PC-9 (cell line): ENCODE results near the gene LPIN3. TPM values are rescaled to one million over a fixed set of nuclear protein-coding genes. Genes with fewer than 3 reads are reported as not detected.

Experiments used
- BruUV-seq: library from RNA; stranded (reverse); fragments of 400-500 nt; replicated peaks from 2 replicates; lab custom pipeline; 2021; lab: Mats Ljungman, UMichigan
- CTCF ChIA-PET: fragments of 300-600 bp; sonication (Branson Sonifier 250); formaldehyde crosslinking; loops from one replicate; lab custom pipeline; 2022; ENCODE audit warnings: antibody characterized with exemption; lab: Charles Lee
- POLR2A ChIA-PET: fragments of 300-600 bp; sonication (Branson Sonifier 250); formaldehyde crosslinking; loops from one replicate; lab custom pipeline; 2022; ENCODE audit warnings: antibody characterized with exemption; ENCODE audit not compliant: unreplicated experiment; lab: Charles Lee
- DNase-seq, 2 experiments: peaks; one replicate each; pipeline versions ENCODE4 v3.0.0 to v3.0.0-alpha.2; 2015 to 2022; ENCODE audit warnings: mixed read lengths in 1 of 2
- H2AFZ ChIP-seq: fragments of 200-600 bp; sonication (generic); 2 replicates; pipeline ENCODE4 v1.8.1; 2017; ENCODE audit warnings: antibody characterized with exemption
- H3F3A ChIP-seq: fragments of 200-600 bp; sonication (generic); 2 replicates; pipeline ENCODE4 v1.8.1; 2017; ENCODE audit warnings: antibody characterized with exemption, mild to moderate bottlenecking, low read depth; ENCODE audit not compliant: insufficient read depth
- H3K27ac ChIP-seq: fragments of 200-600 bp; sonication (generic); 2 replicates; pipeline ENCODE4 v1.6.1; 2016; ENCODE audit warnings: mixed run types
- H3K27me3 ChIP-seq: fragments of 200-600 bp; sonication (generic); 2 replicates; pipeline ENCODE4 v1.6.1; 2016; ENCODE audit warnings: low read depth, mixed run types; ENCODE audit not compliant: insufficient read depth
- H3K36me3 ChIP-seq: fragments of 200-600 bp; sonication (generic); 2 replicates; pipeline ENCODE4 v1.6.1; 2016; ENCODE audit warnings: low read depth, mixed run types
- H3K4me1 ChIP-seq: fragments of 200-600 bp; sonication (generic); replicated peaks from 2 replicates; pipeline ENCODE4 v1.6.1; 2016; ENCODE audit warnings: mixed run types; ENCODE audit not compliant: insufficient read depth
- H3K4me2 ChIP-seq: fragments of 200-600 bp; sonication (generic); 2 replicates; pipeline ENCODE4 v1.6.1; 2017; ENCODE audit warnings: mixed run types
- H3K4me3 ChIP-seq: fragments of 200-600 bp; sonication (generic); 2 replicates; pipeline ENCODE4 v1.6.1; 2016; ENCODE audit warnings: mixed run types
- H3K79me2 ChIP-seq: fragments of 200-600 bp; sonication (generic); 2 replicates; pipeline ENCODE4 v1.6.1; 2017; ENCODE audit warnings: low read depth, mixed run types
- H3K9me2 ChIP-seq: fragments of 200-600 bp; sonication (generic); 2 replicates; pipeline ENCODE4 v1.8.1; 2017; ENCODE audit warnings: mild to moderate bottlenecking; ENCODE audit not compliant: insufficient read depth
- H3K9me3 ChIP-seq: fragments of 200-600 bp; sonication (generic); 2 replicates; pipeline ENCODE4 v1.8.1; 2016; ENCODE audit warnings: low read depth; ENCODE audit not compliant: insufficient read depth
- H4K20me1 ChIP-seq: fragments of 200-600 bp; sonication (generic); 2 replicates; pipeline ENCODE4 v1.8.1; 2017; ENCODE audit not compliant: insufficient read depth
- EZH2 ChIP-seq: fragments of 200-600 bp; sonication (generic); IDR thresholded peaks from 2 replicates; pipeline ENCODE4 v1.8.0; 2017; ENCODE audit warnings: antibody characterized with exemption, low read depth
- intact Hi-C: fragments of 100-400 bp; cut with micrococcal nuclease; formaldehyde crosslinking; loops from one replicate; pipeline ENCODE4 v1.10.0; 2022; ENCODE audit not compliant: unreplicated experiment
- total RNA-seq: library from RNA; stranded (reverse); gene quantifications from 2 replicates; pipeline ENCODE4 v1.2.3, GENCODE V29; 2021
- TF ChIP-seq, protein P1 (sequence below): fragments of 200-600 bp; sonication (generic); conservative IDR thresholded peaks from 2 replicates; pipeline ENCODE4 v1.6.1; 2017; ENCODE audit warnings: mixed run types, antibody characterized with exemption, mild to moderate bottlenecking, moderate library complexity

Gene LPIN3
- total RNA-seq, 1 experiment from 2014 or later: 12.1 TPM

DNA sequence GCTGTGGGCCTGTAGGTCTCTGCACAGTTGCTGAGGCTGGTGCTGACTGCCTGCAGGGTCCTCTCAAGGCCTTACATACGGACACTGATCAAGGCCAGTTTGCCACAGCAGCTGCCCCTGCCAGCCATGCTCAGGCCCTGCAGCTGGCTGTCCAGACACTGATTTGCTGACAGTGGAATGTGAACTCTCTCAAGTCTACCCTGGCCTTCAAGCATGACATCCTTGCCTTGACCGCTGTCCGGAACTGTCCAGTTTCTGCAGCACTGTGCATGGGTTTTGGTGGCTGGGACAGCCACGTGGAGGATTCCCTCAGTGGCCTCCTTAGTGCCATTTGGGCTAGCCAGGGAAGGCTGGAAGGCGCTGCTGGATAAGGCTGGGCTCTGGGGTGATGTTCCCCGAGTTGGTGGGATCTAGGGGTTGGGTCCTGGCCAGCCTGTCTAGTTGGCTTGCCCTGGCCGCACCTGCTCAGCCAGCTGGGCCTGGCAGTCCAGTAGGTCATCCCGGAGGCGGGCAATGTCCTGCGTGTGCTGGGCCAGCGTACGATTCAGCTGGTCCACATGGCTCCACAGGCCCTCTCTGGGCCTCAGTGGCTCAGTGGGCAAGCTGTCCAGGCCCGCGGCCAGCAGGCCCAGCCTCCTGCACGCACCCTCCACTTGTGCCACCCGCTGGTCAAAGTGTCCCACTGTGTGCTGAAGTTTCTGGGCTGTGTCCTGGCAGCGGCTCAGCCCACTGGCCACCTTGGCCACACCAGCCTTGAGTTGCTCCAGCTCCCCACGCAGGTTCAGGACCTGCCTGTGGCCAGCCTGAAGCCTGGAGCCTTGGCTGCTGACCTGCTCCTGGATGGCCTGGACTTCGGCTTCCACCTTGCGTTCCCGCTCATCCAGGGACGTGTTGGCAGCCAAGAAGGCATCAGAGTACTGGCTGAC is 20.5 kb downstream of the LPIN3 start:
- H3F3A ChIP-seq: no peaks in the 10 kb centered on the region
- no peak overlapping the region for H3K4me3 ChIP-seq
- H3K79me2 ChIP-seq: no peaks in the 10 kb centered on the region
- H3K36me3 ChIP-seq: no peaks in the 10 kb centered on the region
- H3K4me2 ChIP-seq: no peak overlapping the region
- intact Hi-C loops: no loop called here
- no peak for DNase-seq
- no peaks in the 10 kb centered on the region; the same call in 1 of the 2 replicates for H3K27me3 ChIP-seq
- no peak for TF ChIP-seq EZH2
- TF ChIP-seq, protein P1, sequence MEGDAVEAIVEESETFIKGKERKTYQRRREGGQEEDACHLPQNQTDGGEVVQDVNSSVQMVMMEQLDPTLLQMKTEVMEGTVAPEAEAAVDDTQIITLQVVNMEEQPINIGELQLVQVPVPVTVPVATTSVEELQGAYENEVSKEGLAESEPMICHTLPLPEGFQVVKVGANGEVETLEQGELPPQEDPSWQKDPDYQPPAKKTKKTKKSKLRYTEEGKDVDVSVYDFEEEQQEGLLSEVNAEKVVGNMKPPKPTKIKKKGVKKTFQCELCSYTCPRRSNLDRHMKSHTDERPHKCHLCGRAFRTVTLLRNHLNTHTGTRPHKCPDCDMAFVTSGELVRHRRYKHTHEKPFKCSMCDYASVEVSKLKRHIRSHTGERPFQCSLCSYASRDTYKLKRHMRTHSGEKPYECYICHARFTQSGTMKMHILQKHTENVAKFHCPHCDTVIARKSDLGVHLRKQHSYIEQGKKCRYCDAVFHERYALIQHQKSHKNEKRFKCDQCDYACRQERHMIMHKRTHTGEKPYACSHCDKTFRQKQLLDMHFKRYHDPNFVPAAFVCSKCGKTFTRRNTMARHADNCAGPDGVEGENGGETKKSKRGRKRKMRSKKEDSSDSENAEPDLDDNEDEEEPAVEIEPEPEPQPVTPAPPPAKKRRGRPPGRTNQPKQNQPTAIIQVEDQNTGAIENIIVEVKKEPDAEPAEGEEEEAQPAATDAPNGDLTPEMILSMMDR: no peak
- CTCF ChIA-PET: no interaction called here
- H3K4me1 ChIP-seq: no peaks in the 10 kb centered on the region
- BruUV-seq: no TSS peak
- H3K9me2 ChIP-seq: no peaks in the 10 kb centered on the region
- no peaks in the 10 kb centered on the region for H3K9me3 ChIP-seq
- H3K27ac ChIP-seq: no peak overlapping the region
- H4K20me1 ChIP-seq: no peaks in the 10 kb centered on the region
- no peak overlapping the region for H2AFZ ChIP-seq
- POLR2A ChIA-PET: no interaction called here

DNA sequence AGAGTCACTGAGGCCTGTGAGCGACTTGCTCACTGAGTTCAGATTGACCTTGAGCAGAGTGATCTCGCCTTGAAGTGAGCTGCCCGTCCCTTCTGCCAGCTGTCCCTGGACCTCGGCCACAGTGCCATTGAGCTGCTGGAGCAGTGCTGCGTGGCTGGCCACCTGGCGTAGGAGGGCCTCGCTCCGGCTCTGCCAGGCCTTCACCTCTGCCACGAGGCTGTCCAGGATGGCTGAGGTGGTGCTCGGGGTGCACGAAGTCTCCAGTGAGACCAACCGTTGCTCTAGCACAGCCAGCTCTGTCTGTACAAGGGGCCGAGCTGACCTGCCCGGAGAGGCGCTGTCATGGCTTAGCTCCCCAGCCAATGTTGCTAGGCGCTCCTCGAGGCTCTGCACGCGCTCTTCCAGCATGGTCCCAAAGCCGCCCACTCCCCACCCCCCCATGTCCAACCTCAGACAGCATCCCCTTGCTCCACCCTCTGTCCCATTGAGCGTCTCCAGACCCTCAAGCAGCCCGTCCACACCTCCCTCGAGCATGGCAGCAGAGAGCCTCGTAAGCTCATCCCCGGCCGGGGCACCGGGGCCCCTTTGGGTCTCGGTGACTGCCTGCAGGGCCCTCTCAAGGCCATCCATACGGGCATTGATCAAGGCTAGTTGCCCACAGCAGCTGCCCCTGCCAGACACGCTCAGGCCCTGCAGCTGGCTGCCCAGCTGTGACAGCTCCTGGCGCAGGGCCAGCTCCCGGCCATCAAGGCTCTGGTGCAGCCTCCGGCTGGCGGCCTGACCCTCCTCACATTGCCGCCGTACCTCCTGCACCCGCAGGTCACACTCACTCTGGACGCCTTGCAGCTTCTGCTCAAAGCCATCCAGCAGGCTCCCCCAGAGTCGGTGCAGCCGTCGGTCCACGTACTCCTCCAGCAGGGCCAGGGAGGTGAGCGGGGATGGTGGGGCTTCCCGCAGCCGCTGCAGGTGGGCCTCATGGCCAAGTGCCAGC is 21.4 kb downstream of the LPIN3 start:
- Histone ChIP-seq H3F3A (no peaks in the 10 kb centered on the region), H3K9me3 (no peaks in the 10 kb centered on the region), H3K36me3 (no peaks in the 10 kb centered on the region), H3K79me2 (no peaks in the 10 kb centered on the region), H3K27me3 (no peaks in the 10 kb centered on the region; the same call in 1 of the 2 replicates), H3K27ac (no peak overlapping the region), H3K4me3 (no peak overlapping the region), H3K9me2 (no peaks in the 10 kb centered on the region), H2AFZ (no peak overlapping the region), H3K4me1 (no peaks in the 10 kb centered on the region), H4K20me1 (no peaks in the 10 kb centered on the region), H3K4me2 (no peak overlapping the region)
- no TSS peak for BruUV-seq
- POLR2A ChIA-PET: no interaction called here
- TF ChIP-seq EZH2: no peak
- TF ChIP-seq, protein P1: no peak
- CTCF ChIA-PET: no interaction called here
- intact Hi-C loops: no loop called here
- no peak for DNase-seq

DNA sequence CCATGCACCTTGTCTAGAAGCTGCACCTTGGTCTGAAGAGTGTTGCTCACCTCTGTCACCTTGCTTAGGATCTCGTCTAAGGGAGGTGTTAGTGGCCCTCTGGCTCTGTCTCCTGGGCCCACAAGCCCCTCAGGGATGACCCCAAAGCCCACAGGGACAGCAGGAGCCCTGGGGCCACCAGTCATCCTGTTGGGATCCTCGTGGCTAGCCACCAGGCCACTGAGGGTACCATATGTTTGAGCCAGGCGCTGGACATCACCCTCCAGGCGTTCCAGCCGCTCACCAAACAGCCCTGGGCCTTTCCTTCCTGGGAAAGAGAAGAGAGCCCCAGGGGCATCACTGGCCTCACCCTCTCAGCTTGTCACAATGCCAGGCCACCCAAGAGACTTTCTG is 22.1 kb downstream of the LPIN3 start:
- Histone ChIP-seq H3K79me2 (no peaks in the 10 kb centered on the region), H3K4me3 (no peak overlapping the region), H3K27me3 (no peaks in the 10 kb centered on the region; the same call in 1 of the 2 replicates), H3K9me2 (no peaks in the 10 kb centered on the region), H3K4me1 (no peaks in the 10 kb centered on the region), H4K20me1 (no peaks in the 10 kb centered on the region), H3K36me3 (no peaks in the 10 kb centered on the region), H3K4me2 (no peak overlapping the region), H3K27ac (no peak overlapping the region), H3F3A (no peaks in the 10 kb centered on the region), H3K9me3 (no peaks in the 10 kb centered on the region), H2AFZ (no peak overlapping the region)
- intact Hi-C loops: no loop called here
- DNase-seq: no peak
- TF ChIP-seq EZH2: no peak
- TF ChIP-seq, protein P1: no peak
- POLR2A ChIA-PET: no interaction called here
- TSS peak; percentile 14 for BruUV-seq
- CTCF ChIA-PET: interaction anchor here (0.6 kb wide), 1 partner anchor 69 kb away, joined by 3 read pairs; no protein-coding TSS in a partner anchor
